Myocyte (in vitro differentiated cells): ENCODE results near the gene ANKRD36C. TPM values are rescaled to one million over a fixed set of nuclear protein-coding genes. Genes with fewer than 3 reads are reported as not detected.
"Not testable (repeated sequence)": the region's sequence is repeated elsewhere in the genome, so short reads cannot be mapped to it uniquely, and the experiment has no call there.

Experiments
- DNase-seq: peaks from one replicate; pipeline ENCODE4 v3.0.0-alpha.2; 2012; ENCODE audit warnings: low read depth
- total RNA-seq: library from RNA; depleted of rRNA; stranded (reverse); fragments of >200 nt; gene quantifications from 2 replicates; pipeline ENCODE4 v1.2.3, GENCODE V29; 2014

The ANKRD36C gene
- total RNA-seq, 1 donor from 2014 or later = 16.6 TPM

DNA sequence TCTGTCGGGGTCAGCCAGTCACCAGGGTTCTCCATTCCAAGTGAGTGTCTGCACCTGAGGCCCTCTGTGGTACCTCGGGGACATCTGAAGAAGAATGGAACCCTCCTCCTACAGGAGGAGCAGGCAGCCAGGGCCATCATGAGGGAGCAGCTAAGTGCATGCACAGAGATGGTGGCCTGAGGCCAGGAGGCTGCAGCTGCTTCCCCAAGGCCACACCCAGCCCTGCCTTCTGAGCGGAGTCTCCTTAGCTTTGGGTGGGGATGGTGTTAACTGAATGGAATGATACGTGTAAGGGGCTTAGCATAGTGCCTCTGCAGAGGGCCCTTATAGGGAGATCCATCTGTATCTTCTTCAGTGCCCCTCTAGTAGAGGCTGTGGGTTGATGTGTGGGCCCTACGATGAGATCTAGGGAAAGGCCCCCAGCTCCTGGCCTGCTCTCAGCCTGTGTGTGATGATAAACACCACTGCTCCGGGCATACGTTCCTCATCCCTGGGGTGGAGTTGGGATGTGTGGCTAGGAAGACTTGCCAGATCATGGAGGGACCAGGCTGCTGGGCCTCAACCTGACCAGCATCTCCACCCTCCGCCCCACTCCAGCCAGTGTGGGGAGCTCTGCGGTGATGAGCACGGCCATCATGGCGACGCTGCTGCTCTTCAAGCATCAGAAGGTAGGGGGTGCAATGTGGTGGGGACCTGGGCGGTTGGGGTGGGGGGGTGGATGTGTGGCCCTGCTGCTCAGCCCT, 192.3 kb downstream of the ANKRD36C start:
- DNase-seq = peak; percentile 47

DNA sequence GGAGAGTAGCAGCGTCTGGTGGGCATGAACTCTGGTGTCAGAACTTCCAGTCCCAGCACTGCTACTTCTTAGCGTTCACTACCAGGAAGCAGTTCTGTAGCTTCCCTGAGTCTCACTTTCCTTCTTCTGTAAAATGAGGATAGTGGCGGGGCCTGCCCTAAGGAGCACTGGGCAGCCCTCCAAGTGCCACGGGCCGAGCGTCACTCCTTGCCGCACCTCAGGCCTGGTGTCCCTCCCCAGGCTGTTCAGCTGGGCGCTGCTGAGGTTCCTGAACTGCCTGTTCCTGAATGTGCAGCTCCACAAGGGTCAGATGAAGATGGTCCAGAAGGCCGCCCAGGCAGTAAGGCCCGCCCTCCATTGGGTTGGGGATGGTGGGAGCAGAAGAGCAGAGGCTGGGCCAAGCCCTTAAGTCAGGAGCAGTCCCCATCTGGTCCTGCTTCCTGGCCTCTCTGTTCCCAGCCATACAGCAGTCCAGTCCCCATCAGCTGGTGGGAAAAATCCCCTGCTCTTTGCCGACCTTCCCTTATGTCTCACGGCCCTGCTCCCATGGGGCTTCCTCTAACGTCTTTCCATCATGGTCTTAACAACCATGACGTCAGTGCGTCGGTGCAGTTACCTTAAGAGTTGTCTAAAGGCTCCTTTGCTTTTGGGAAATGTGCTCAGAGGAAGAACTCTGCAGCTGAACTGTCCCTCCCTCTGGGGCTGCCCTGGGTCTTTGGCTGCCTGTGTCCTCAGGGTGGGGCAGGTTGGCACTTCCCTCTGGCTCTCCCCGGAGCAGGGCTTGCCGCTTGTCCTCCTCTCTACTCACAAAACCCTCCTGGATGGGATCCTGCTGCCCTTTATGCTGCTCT, 195.2 kb downstream of the ANKRD36C start:
- not testable (repeated sequence) for DNase-seq

DNA sequence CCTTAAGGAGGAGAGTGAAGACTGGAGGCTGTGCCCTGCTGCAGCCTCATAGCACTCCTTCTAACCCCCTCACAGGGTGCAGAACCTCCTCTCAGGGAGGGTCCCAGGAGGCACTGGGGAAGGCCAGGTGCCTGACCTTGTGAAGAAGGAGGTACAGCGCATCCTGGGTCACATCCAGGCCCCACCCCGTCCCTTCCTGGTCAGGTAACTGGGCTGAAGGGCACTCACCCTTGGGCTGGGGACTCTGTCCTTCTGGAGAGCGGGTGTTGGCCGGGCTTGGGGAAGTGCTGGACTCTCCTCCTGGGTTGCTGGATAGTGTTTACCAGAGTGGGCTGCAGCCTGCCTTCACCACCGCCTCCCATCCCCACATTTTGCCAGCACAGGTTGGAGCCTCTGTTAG, 197.7 kb downstream of the ANKRD36C start:
- DNase-seq = not testable (repeated sequence)

DNA sequence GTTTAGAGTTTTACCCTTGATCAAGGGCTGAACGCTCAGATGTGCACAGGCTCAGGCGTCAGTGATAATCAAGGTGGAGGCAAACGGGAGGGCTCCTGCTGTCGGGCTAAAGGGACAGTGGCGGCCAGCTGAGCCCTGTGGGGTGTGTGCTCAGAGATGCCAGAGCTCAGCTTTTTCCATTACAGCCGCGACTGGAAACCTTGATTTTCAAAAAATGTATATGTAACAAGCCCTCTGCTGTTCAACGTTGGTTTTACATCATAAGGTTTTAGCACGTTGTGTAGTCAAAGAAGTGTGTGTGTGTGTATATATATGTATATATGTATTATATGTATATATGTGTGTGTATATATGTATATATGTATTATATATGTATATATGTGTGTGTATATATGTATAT, 201.4 kb downstream of the ANKRD36C start:
- DNase-seq = not testable (repeated sequence)

DNA sequence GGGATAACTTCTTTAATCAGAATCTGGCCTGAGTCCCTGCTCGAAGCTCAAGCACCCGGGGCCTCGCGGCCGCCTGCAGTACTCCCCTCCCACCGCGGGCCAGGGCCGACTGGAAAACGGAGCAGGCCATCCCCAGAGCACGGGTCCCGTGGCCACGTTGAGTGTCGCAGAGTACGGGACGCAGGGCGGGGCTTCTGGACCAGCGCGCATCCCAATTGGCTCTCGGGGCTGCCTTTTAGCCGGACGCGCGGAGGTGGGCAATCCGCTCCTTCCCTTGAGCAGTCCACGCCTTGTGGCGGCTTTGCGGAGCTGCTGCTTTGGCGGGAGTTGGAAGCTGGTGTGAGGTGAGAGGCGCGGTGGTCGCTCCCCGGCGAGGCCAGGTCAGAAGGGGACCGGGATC, 202.2 kb downstream of the ANKRD36C start:
- DNase-seq = not testable (repeated sequence)

DNA sequence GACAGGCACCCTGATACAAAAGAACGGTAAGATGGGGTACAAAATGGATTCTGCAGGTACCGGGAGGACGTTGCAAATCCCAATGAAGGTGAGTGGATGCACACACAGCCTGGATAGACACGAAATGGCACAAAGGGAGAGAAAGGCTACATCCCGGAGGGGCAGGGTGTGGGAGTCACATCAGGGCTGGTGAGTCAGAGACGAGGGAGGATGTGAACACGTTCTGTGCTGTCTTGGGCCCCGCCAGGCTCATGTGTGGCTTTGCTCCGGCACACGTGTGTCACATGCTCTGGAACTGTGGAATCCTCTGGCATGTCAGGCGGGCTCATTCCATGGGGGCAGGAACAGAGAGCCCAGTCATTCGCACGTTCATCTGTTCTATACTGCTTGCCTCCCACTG, 203.0 kb downstream of the ANKRD36C start:
- DNase-seq = not testable (repeated sequence)

Other genes with a start within 250 kb of the ANKRD36C start
- gene GPAT2, start 43.1 kb upstream of the ANKRD36C start, total RNA-seq = not detected in 2 replicates
- gene ADRA2B, start 124.7 kb upstream of the ANKRD36C start, total RNA-seq = not detected in 2 replicates
- gene ASTL, start 146.7 kb upstream of the ANKRD36C start, total RNA-seq = not detected in 2 replicates
- 1.6 and 1.9 TPM in 2 replicates for gene DUSP2, start 153.6 kb upstream of the ANKRD36C start, total RNA-seq
- gene STARD7, start 217.0 kb upstream of the ANKRD36C start, total RNA-seq = 178 and 248 TPM in 2 replicates